Measurements from ENCODE around the gene EVA1A. TPM values are rescaled to one million over a fixed set of nuclear protein-coding genes. Genes with fewer than 3 reads are reported as not detected.

Gene EVA1A
- total RNA-seq, 1 experiment from 2014 or later, result 0.68 TPM

GRCh38 chr2:75558786-75559679 lies 1.7 kb downstream of the EVA1A start:
- Mint-ChIP-seq H3K27ac (no peak overlapping the region), H3K9me3 (no peaks in the 10 kb centered on the region), H3K36me3 (ENCODE audit: insufficient read depth in 1 of 3, low read depth in 3 of 3) (no peaks in the 10 kb centered on the region; a peak in 1 of 7 replicates), H3K4me3 (no peak overlapping the region; a peak in 1 of 5 replicates), H3K27me3 (ENCODE audit: low read depth) (peaks cover 67% of the 10 kb centered on the region), H3K4me1 (peaks cover 36 to 40% of the 10 kb centered on the region in 2 experiments)
- Histone ChIP-seq H4K91ac (ENCODE audit: insufficient read length, low read depth, low read length) (no peak overlapping the region), H3K18ac (ENCODE audit: insufficient read length, low read depth, low read length) (no peak overlapping the region), H2AK5ac (ENCODE audit: insufficient read length, low read length) (no peak overlapping the region), H3K9me3 (ENCODE audit: control insufficient read depth, low read depth, low read length) (no peaks in the 10 kb centered on the region), H3K23me2 (ENCODE audit: insufficient read length, low read depth, low read length, poor library complexity, severe bottlenecking) (peaks cover 11% of the 10 kb centered on the region), H4K5ac (ENCODE audit: insufficient read length, low read depth, low read length) (no peak overlapping the region), H3K9ac (ENCODE audit: extremely low read depth, insufficient read length, low read length) (no peak overlapping the region), H2BK12ac (ENCODE audit: insufficient read length, low read depth, low read length) (no peak overlapping the region), H2BK15ac (ENCODE audit: low read depth, low read length) (no peak overlapping the region), H4K20me1 (ENCODE audit: control insufficient read depth, insufficient read depth, insufficient read length) (no peaks in the 10 kb centered on the region), H3K79me1 (ENCODE audit: insufficient read depth, low read depth, low read length, poor library complexity, severe bottlenecking) (no peaks in the 10 kb centered on the region), H3T11ph (ENCODE audit: low read length) (no peak overlapping the region), H3K4me2 (ENCODE audit: insufficient read depth, insufficient read length, low read length) (no peak overlapping the region), H3K4me1 (ENCODE audit: insufficient read depth, low read length) (peaks cover 11% of the 10 kb centered on the region), H3K23ac (ENCODE audit: insufficient read length, low read depth, low read length) (no peak overlapping the region), H3K27ac (ENCODE audit: insufficient read length, low read depth, low read length) (no peak overlapping the region), H3K56ac (ENCODE audit: insufficient read length, low read depth, low read length) (no peak overlapping the region), H3K27me3 (ENCODE audit: insufficient read depth, low read length) (no peaks in the 10 kb centered on the region; the same call in 1 of the 2 replicates), H2BK120ac (ENCODE audit: low read depth, low read length, poor library complexity, severe bottlenecking) (no peak overlapping the region), H3K4ac (ENCODE audit: low read depth, low read length) (no peak overlapping the region), H4K8ac (replicated peaks; ENCODE audit: insufficient read length, low read depth, low read length) (no peak overlapping the region), H3K79me2 (ENCODE audit: insufficient read depth, low read length) (no peaks in the 10 kb centered on the region), H2AFZ (ENCODE audit: low read length) (no peak overlapping the region), H2BK20ac (ENCODE audit: low read depth, low read length, poor library complexity, severe bottlenecking) (no peak overlapping the region), H2BK5ac (ENCODE audit: insufficient read length, low read length) (no peak overlapping the region), H3K14ac (ENCODE audit: insufficient read depth, low read length) (no peak overlapping the region)
- no peak for DNase-seq
- no peak for TF ChIP-seq CTCF (conservative IDR thresholded peaks at IDR 0.05)
- no CpG with 5 or more reads among the region's 9 CpGs for WGBS (ENCODE audit: extremely low coverage, insufficient read length, low lambda C conversion rate)

All from H9 (cell line).